Middle frontal gyrus (tissue), 1 donor: ENCODE measurements around the gene PARD3.
"Not testable (repeated sequence)": the region's sequence is repeated elsewhere in the genome, so short reads cannot be mapped to it uniquely, and the experiment has no call there.

Source experiments
- DNase-seq: peaks from one replicate; pipeline ENCODE4 v3.0.0-alpha.2; 2015; ENCODE audit warnings: low spot score; ENCODE audit errors: extremely low spot score

The PARD3 gene

DNA sequence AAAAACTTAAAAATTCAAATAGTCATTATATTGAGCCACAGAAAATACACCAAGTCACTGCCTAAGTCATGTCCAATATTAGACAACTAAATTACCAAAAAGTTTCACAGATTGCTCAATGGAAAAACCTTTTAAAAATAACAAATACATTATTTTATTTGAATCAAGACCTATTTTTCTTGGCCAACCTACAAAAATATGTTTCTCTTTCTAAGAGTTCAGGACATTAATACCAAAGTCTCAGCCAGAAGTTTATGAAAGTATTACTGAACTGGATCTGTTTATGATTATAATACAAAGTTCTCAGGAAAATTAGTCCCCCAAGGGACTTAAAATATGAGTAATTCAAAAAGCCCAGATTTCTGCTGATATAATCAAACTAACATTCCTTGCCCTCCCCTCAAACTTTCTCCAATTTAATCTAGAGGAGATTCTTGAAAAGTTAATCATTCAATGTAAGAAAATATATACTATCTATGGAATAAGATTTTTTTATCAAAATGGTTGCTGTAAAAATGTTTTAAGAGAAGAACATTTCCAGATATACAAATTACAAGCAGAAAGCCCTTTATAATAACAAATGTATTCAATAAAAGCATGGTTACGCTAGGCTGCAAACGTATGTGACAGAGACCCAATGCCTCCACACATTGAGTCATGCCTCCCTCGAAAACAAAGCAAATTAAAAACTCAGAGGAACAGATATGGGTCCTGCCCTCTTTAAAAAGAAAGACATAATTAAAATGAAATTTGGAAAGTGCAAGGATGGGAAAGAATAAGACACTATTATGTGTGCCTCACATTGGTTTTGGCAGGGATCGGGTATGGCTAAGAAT, 381.6 kb downstream of the PARD3 start:
- DNase-seq, result no peak

DNA sequence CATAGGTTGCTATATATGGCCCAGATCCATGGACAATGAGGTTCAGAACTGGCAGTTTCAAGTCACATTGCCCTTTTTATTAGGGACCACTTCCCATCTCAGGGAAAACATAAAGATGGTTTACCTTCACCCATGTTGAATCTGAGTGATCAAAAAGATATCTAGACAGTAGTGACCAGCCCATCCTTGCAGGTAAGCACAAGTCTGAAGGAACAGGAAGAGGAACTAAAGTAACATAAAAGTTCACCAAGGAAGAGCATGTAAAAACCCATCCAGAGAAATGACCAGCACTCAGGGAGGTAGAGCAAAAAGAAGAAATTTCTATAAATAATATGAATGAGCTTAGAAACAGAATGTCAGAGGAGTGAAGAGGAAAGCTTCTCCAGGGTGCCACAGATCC, 382.5 kb downstream of the PARD3 start:
- DNase-seq, result no peak

DNA sequence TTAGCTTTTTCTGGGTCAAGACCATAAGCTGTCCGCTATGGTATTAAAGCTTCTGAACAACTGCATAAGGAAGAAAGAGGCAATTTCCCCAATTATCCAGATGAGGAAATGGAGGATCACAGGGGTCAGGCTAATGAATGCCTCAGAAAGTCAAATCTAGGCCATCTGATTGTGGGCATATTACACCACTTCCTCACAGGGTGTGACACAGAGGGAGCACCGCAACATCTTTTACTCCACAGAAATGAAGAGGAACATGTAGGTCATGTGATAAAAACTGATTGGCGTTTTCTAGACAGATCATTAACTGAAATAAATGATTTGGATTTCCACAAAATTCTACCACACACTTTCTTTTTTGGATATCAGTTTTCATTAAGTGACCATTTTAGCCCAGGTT, 384.4 kb downstream of the PARD3 start:
- no peak for DNase-seq

DNA sequence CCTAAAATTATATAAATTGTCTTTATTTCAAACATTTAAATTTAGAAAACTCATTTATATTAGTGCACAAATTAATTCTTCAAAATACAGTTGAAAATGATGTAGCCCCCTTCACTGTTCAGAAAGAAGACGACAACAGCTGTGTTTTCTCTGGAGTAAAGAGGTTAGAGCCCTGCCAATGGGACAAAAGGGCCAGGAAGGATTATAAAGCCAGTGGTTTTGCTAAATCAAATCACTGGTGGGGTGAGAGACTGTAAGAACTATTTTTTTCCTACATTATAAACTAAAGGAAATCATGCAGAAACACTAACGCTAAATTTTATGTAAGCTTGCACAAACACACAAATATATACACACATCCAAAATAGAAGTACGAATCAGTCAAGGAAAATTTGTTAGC, 386.6 kb downstream of the PARD3 start:
- DNase-seq, result no peak

DNA sequence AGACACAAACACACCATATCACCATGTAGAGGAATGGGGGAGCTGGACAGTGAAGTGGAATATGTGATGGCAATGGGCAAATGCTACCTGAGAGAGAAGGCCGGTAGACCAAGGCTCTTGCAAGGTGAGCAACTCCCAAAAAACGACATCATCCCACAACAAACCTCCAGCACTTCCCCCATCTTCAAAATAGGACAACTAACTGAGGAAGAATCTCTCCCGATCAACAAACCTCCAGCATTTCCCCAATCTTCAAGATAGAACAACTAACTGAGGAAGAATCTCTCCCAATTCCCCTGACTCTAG, 387.2 kb downstream of the PARD3 start:
- DNase-seq, result no peak

- DNase-seq, result not testable (repeated sequence)
Observed at GRCh38 chr10:34427158-34427910, 387.8 kb downstream of the PARD3 start.

- not testable (repeated sequence) for DNase-seq
Observed at GRCh38 chr10:34426538-34427157, 388.4 kb downstream of the PARD3 start.

DNA sequence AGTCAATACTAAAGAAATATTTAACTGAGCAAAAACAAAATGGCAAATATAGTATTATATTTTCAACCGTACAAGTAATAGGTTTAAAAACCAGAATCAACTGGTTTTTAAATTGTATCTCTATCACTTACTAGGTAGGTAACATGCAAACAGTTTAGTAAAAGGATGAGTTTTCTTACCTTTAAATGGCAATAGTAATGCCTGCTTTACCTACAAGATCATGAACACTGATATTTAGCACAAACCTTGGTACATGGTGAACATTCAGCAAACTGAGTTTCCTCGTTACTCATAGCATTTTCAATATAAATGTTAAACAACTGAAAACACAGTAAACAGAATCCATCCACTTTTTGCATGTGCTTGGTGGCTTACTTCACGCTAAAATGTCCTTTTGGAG, 389.1 kb downstream of the PARD3 start:
- DNase-seq, result no peak

DNA sequence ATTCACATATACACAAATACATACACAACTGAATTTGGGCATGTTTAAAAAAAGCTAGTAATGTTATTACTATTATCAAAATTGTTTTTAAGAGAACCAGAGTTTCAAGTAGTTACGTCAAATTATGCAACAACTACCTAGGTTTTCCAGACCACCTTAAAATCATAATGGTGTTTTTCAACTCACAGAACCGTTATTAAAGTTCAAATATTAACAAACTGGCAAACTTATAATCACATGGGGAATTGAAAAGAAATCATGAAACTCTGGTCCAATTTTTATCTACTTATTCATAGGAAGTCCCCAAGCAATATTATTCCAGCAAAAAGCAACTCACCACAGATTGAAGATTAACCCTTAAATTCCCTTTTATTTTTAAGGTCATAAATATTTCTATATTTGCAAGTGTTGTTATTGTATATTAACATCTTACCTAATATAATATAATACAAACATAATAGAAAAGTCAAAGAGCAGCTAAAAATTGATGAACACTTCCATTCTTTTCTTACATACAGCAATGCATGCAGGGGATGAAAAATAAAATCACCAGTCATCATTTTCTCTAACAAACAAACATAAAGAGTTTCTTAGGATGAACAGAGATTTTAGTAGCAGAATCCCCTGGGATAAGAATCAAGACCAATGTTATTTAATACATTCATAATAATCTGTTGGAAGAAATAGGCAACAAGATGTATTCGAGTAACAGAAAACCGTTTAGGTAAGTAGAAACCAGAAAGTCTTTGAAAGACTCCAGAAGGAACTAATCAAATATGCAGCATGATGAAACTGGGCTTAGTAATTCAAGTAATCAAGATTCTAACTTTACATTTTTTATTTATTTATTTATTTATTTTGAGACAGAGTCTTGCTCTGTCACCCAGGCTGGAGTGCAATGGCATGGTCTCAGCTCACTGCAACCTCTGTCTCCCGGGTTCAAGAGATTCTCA, 391.1 kb downstream of the PARD3 start:
- DNase-seq, result no peak

DNA sequence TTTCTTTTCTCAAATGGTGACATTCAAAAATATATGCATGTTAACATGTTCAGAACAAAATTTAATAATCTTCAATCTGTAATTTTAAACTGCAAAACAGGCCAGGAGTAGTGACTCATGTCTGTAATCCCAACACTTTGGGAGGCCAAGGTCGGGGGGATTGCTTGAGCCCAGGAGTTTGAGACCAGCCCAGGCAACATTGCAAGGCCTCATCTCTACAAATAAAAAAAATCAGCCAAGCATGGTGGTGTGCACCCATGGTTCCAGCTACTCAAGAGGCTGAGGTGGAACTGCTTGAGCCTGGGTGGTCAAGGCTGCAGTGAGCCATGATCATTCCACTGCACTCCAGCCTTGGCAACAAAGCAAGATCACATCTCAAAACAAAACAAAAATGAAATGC, 394.3 kb downstream of the PARD3 start:
- DNase-seq, result no peak

GRCh38 chr10:34420273-34420672, 394.8 kb downstream of the PARD3 start:
- no peak for DNase-seq

- no peak for DNase-seq
Observed at GRCh38 chr10:34415039-34415438, 400.1 kb downstream of the PARD3 start.

GRCh38 chr10:34413756-34414587, 401.1 kb downstream of the PARD3 start:
- no peak for DNase-seq

GRCh38 chr10:34413214-34413613, 401.9 kb downstream of the PARD3 start:
- no peak for DNase-seq

- DNase-seq, result no peak
Observed at GRCh38 chr10:34408956-34409355, 406.1 kb downstream of the PARD3 start.

GRCh38 chr10:34408381-34408780, 406.7 kb downstream of the PARD3 start:
- no peak for DNase-seq

DNA sequence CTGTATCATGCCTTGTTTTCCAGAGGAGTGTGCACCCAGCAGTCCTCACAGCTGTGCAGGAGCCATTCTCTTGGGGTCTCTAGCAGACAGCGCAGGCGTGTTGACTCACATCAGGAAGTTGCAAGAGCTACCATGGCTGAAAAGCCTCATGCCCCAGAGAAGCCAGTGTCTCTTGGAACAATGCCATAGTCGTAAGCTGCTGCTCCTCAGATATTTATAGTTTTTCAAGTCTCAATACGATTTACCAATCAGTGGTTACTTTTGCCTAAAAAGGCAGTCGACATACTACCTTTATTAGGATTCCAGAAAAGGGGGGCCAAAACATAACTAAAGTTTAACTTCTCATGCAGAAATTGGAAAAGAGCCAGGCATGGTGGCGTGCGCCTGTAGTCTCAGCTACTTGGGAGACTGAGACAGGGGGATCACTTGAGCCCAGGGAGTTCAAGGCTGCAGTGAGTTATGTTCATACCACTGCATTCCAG, 407.7 kb downstream of the PARD3 start:
- no peak for DNase-seq

GRCh38 chr10:34406463-34407323, 408.4 kb downstream of the PARD3 start:
- no peak for DNase-seq
